Endothelial cell of umbilical vein (primary cell): Measurements from ENCODE around the gene EGFL7. TPM values are rescaled to one million over a fixed set of nuclear protein-coding genes. Genes with fewer than 3 reads are reported as not detected.

Source experiments
- BruUV-seq: library from RNA; stranded (reverse); fragments of 400-500 nt; replicated peaks from 2 replicates; lab custom pipeline; 2021; lab: Mats Ljungman, UMichigan
- CTCF ChIA-PET: fragments of 300-600, 350-600 bp; sonication (Branson Sonifier 250); formaldehyde crosslinking; loops from one replicate; lab custom pipeline; 2021; ENCODE audit warnings: antibody characterized with exemption, inconsistent platforms; lab: Charles Lee
- POLR2A ChIA-PET: fragments of 300-600, 350-600 bp; sonication (Branson Sonifier 250); formaldehyde crosslinking; loops from one replicate; lab custom pipeline; 2021; ENCODE audit warnings: antibody characterized with exemption, inconsistent platforms; lab: Charles Lee
- DNase-seq: peaks from one replicate; pipeline ENCODE4 v3.0.0-alpha.2; 2011; ENCODE audit warnings: low read depth, low spot score
- FAIRE-seq: peaks from 2 replicates; lab custom pipeline; 2011; peaks lifted over from hg19 to GRCh38; lab: Jason Lieb, UNC
- H2AFZ ChIP-seq: 2 replicates; pipeline ENCODE4 v1.6.0; 2012; ENCODE audit warnings: low read depth, low read length, control low read depth, inconsistent platforms
- H3K27ac ChIP-seq: 2 replicates; pipeline ENCODE4 v1.5.1; 2011; ENCODE audit warnings: low read depth, mild to moderate bottlenecking, control low read depth, low read length, moderate library complexity; ENCODE audit not compliant: insufficient read depth
- H3K27me3 ChIP-seq, 2 experiments: 2 replicates each; pipeline versions ENCODE4 v1.6.0 to v1.6.1; 2011; ENCODE audit warnings: low read length in 2 of 2, mixed read lengths in 1 of 2; ENCODE audit not compliant: control insufficient read depth in 2 of 2, insufficient read depth in 2 of 2
- H3K36me3 ChIP-seq, 2 experiments: 2 replicates in 1 of 2; 3 replicates in 1 of 2; pipeline ENCODE4 v1.5.1; 2011; ENCODE audit warnings: low read length in 2 of 2, mild to moderate bottlenecking in 1 of 2, moderate library complexity in 1 of 2; ENCODE audit not compliant: control insufficient read depth in 2 of 2, insufficient read depth in 2 of 2; ENCODE audit errors: extremely low read depth in 1 of 2
- H3K4me1 ChIP-seq: 3 replicates; pipeline ENCODE4 v1.5.1; 2011; ENCODE audit warnings: mild to moderate bottlenecking, low read length; ENCODE audit not compliant: control insufficient read depth, insufficient read depth; ENCODE audit errors: extremely low read depth
- H3K4me2 ChIP-seq: 2 replicates; pipeline ENCODE4 v1.6.1; 2011; ENCODE audit warnings: low read length, control low read depth, mixed read lengths; ENCODE audit not compliant: insufficient read depth
- H3K4me3 ChIP-seq, 3 experiments: fragments of 200-600 bp in 1 of 3; sonication (generic), shearing (Covaris generic) in 1 of 3; replicated peaks in 1 of 3; 2 replicates each; pipeline ENCODE4 v1.5.1; 2011 to 2016; ENCODE audit warnings: control low read depth in 3 of 3, low read length in 3 of 3, mild to moderate bottlenecking in 2 of 3, inconsistent platforms in 1 of 3, low read depth in 1 of 3, moderate library complexity in 1 of 3; ENCODE audit not compliant: insufficient read depth in 1 of 3
- H3K79me2 ChIP-seq: 2 replicates; pipeline ENCODE4 v1.6.0; 2012; ENCODE audit warnings: low read length, inconsistent platforms; ENCODE audit not compliant: control insufficient read depth, insufficient read depth
- H3K9ac ChIP-seq: replicated peaks from 2 replicates; pipeline ENCODE3; 2011; ENCODE audit warnings: low read length, control low read depth; ENCODE audit not compliant: insufficient read depth; ENCODE audit errors: extremely low read depth
- H3K9me1 ChIP-seq: replicated peaks from 3 replicates; pipeline ENCODE4 v1.6.0; 2011; ENCODE audit warnings: mild to moderate bottlenecking, low read length; ENCODE audit not compliant: control insufficient read depth, insufficient read depth; ENCODE audit errors: extremely low read depth
- H3K9me3 ChIP-seq: replicated peaks from 2 replicates; pipeline ENCODE4 v1.5.1; 2012; ENCODE audit warnings: low read length, inconsistent platforms; ENCODE audit not compliant: control insufficient read depth, insufficient read depth
- H4K20me1 ChIP-seq: replicated peaks from 2 replicates; pipeline ENCODE3; 2011; ENCODE audit warnings: mild to moderate bottlenecking, low read length; ENCODE audit not compliant: control insufficient read depth, insufficient read depth; ENCODE audit errors: extremely low read depth
- CTCF ChIP-seq, 2 donors: IDR thresholded peaks; 1 replicate in 1 of 2; 2 replicates in 1 of 2; pipeline ENCODE4 v1.5.1; 2011; ENCODE audit warnings: low read length in 2 of 2, mild to moderate bottlenecking in 2 of 2, moderate library complexity in 2 of 2, control low read depth in 1 of 2, inconsistent platforms in 1 of 2, low read depth in 1 of 2; ENCODE audit not compliant: insufficient read depth in 1 of 2; ENCODE audit errors: extremely low read depth in 1 of 2
- EZH2 ChIP-seq: IDR thresholded peaks from 2 replicates; pipeline ENCODE4 v1.6.1; 2012; ENCODE audit warnings: borderline replicate concordance, low read depth, mild to moderate bottlenecking, moderate library complexity, low read length, inconsistent platforms; ENCODE audit not compliant: severe bottlenecking
- FOS ChIP-seq: IDR thresholded peaks from 2 replicates; pipeline ENCODE4 v1.6.1; 2011; ENCODE audit warnings: mild to moderate bottlenecking, low read length, moderate library complexity, borderline replicate concordance; ENCODE audit not compliant: insufficient read depth
- GATA2 ChIP-seq: IDR thresholded peaks from 2 replicates; pipeline ENCODE4 v1.7.0; 2011; ENCODE audit warnings: low read depth, mild to moderate bottlenecking, moderate library complexity, mixed read lengths, low read length; ENCODE audit not compliant: insufficient read length, insufficient read depth
- JUN ChIP-seq: IDR thresholded peaks from 2 replicates; pipeline ENCODE4 v1.6.1; 2011; ENCODE audit warnings: borderline replicate concordance, low read depth; ENCODE audit not compliant: insufficient read length, insufficient read depth
- MYC ChIP-seq: IDR thresholded peaks from one replicate; pipeline ENCODE4 v1.6.1; 2011; ENCODE audit warnings: mild to moderate bottlenecking, low read depth, low read length
- POLR2A ChIP-seq: IDR thresholded peaks from 2 replicates; pipeline ENCODE4 v1.6.1; 2012; ENCODE audit warnings: low read depth, mild to moderate bottlenecking, control low read depth, low read length
- POLR2AphosphoS5 ChIP-seq: IDR thresholded peaks from 2 replicates; pipeline ENCODE4 v1.6.1; 2012; ENCODE audit warnings: low read depth, mild to moderate bottlenecking, control low read depth, low read length, moderate library complexity; ENCODE audit not compliant: insufficient read depth
- dilution Hi-C: fragments of 300-500 bp; cut with MboI; formaldehyde crosslinking; loops from one replicate; pipeline ENCODE4 v1.15.0; 2019; ENCODE audit warnings: low sequenced_read_pairs; ENCODE audit not compliant: extremely low pct_ligation_motif_present
- intact Hi-C: fragments of 100-400 bp; cut with micrococcal nuclease; formaldehyde crosslinking; loops from one replicate; pipeline ENCODE4 v1.10.0; 2022
- polyA plus RNA-seq, 4 experiments: library from polyadenylated mRNA; depleted of rRNA in 3 of 4; stranded (reverse) in 3 of 4; unstranded in 1 of 4; fragments of >200 nt; gene quantifications; 2 replicates each; pipeline versions ENCODE4 v1.2.1 to v1.2.3, GENCODE V29; 2011 to 2012; ENCODE audit warnings: missing spikeins in 1 of 4
- total RNA-seq: library from RNA; stranded (reverse); gene quantifications from 2 replicates; pipeline ENCODE4 v1.2.3, GENCODE V29; 2021
- TF ChIP-seq, protein P1 (sequence below): IDR thresholded peaks from 2 replicates; pipeline ENCODE4 v1.6.1; 2011; ENCODE audit not compliant: insufficient read depth, insufficient read length

The EGFL7 gene
- total and polyA plus RNA-seq, 2 donors (not counting 3 experiments of a cell fraction or from before 2014, with no cell fraction given) = 1,043 to 1,377 TPM

DNA sequence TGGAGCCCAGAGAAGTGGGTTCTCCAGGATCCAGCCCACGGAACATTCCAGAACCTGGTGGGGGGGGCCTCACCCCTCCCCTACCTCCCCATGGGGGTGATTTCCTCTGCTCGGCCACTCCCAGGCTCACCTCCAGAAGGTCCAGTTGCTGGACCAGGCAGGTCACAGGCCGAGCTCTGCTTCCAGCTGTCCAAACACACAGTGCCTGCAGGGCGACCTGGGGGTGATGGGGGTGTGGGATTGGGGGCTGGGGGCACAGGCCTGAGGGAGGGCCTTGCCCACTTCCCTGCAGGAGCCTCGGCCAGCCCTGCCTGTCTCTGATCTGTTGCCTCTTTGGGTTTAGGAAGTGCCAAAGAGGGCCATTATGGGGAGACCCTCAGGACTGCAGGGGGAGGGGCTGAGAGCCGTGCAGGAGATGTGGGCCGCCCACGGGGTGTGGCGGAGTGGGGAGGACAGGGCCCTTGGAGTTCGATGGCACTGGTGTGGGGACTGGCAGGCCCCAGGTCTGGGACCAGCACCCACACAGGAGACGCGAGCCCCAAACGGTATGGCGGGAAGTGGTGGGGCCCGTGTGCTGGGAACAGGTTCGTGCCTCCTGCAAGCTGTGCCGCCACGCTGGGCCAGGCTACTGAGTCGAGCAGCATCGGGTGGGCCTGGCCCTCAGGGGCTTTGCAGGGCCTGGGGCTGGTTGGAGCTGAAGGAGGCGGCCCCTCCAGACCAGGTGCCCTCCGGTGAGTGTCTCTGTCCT is 45.6 kb upstream of the EGFL7 start:
- ChIA-PET CTCF (interaction anchor here (0.6 to 0.7 kb wide), 2 partner anchors 14 to 132 kb away, joined by 3 read pairs; no protein-coding TSS in a partner anchor), POLR2A (interaction anchor here (0.6 kb wide), 1 partner anchor 8 kb away, joined by 3 read pairs; no protein-coding TSS in a partner anchor)
- no TSS peak for BruUV-seq

More for the DNA sequence above, 45.6 kb upstream of the EGFL7 start:
- Histone ChIP-seq H3K9me3 (no peaks in the 10 kb centered on the region), H3K27ac (no peak overlapping the region), H3K27me3 (no peaks in the 10 kb centered on the region), H3K9ac (no peak overlapping the region), H2AFZ (no peak overlapping the region), H3K36me3 (no peaks in the 10 kb centered on the region), H3K4me3 (no peak overlapping the region), H3K79me2 (no peaks in the 10 kb centered on the region), H3K9me1 (no peaks in the 10 kb centered on the region), H4K20me1 (no peaks in the 10 kb centered on the region), H3K4me2 (no peak overlapping the region), H3K4me1 (peaks cover 22% of the 10 kb centered on the region)
- DNase-seq = no peak
- dilution Hi-C loops = no loop called here
- no peak for TF ChIP-seq MYC
- no peak for TF ChIP-seq POLR2A
- no peak for TF ChIP-seq CTCF (IDR thresholded peaks at IDR 0.05; ENCODE audit: extremely low read depth in 1 of 2, insufficient read depth in 1 of 2, low read depth in 1 of 2, low read length in 2 of 2)
- TF ChIP-seq POLR2AphosphoS5 = no peak
- no peak for TF ChIP-seq FOS
- no peak for TF ChIP-seq EZH2
- no peak for TF ChIP-seq JUN
- TF ChIP-seq GATA2 = no peak
- TF ChIP-seq, protein P1, sequence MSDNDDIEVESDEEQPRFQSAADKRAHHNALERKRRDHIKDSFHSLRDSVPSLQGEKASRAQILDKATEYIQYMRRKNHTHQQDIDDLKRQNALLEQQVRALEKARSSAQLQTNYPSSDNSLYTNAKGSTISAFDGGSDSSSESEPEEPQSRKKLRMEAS = no peak
- FAIRE-seq = no peak
- intact Hi-C loops = no loop called here
